Activated T-helper 9 cell treated with anti-CD3 and anti-CD28 coated beads, Interleukin-2, amount 50 U/mL, for 16 hours (primary cell): ENCODE measurements around the gene ZDHHC12.
A peak's percentile ranks its signal among the peaks of the same experiment; 100 is the strongest.

Experiments
- DNase-seq: peaks from one replicate; pipeline ENCODE4 v3.0.0-alpha.2; 2020; ENCODE audit warnings: low read depth

ZDHHC12 gene

GRCh38 chr9:128723866-128724743, at the start of gene ZDHHC12:
TSS of gene ZDHHC12 (minus strand) at chr9:128724127. CDS start at chr9:128724093, 34 bp downstream.
- DNase-seq = peak; percentile 99

- DNase-seq = no peak
These were observed 49.1 kb upstream of the ZDHHC12 start for GRCh38 chr9:128773049-128773448.

GRCh38 chr9:128771745-128772519, 48.0 kb upstream of the ZDHHC12 start, which contains the start of gene ZER1:
TSS of gene ZER1 (minus strand) at chr9:128771927. CDS start at chr9:128755565, 16,362 bp downstream.
- peak; percentile 91 for DNase-seq

GRCh38 chr9:128771094-128771721, 47.3 kb upstream of the ZDHHC12 start:
- no peak for DNase-seq

- no peak for DNase-seq
These were observed 46.5 kb upstream of the ZDHHC12 start for GRCh38 chr9:128770286-128771030.

- DNase-seq = no peak
These were observed 44.7 kb upstream of the ZDHHC12 start for GRCh38 chr9:128768606-128769005.

- DNase-seq = no peak
These were observed 41.6 kb upstream of the ZDHHC12 start for GRCh38 chr9:128765499-128765898.

- DNase-seq = no peak
These were observed 40.4 kb upstream of the ZDHHC12 start for GRCh38 chr9:128764361-128764760.

- no peak for DNase-seq
These were observed 38.9 kb upstream of the ZDHHC12 start for GRCh38 chr9:128762671-128763449.

GRCh38 chr9:128757602-128758001, 33.7 kb upstream of the ZDHHC12 start:
- no peak for DNase-seq

GRCh38 chr9:128753627-128754026, 29.7 kb upstream of the ZDHHC12 start:
- no peak for DNase-seq

GRCh38 chr9:128750926-128751595, 27.1 kb upstream of the ZDHHC12 start:
- DNase-seq = no peak

- no peak for DNase-seq
These were observed 23.3 kb upstream of the ZDHHC12 start for GRCh38 chr9:128747241-128747640.

GRCh38 chr9:128743421-128743820, 19.5 kb upstream of the ZDHHC12 start:
- DNase-seq = no peak

GRCh38 chr9:128742401-128742800, 18.5 kb upstream of the ZDHHC12 start:
- DNase-seq = no peak

GRCh38 chr9:128735373-128735772, 11.4 kb upstream of the ZDHHC12 start:
- DNase-seq = no peak

GRCh38 chr9:128733256-128733655, 9.3 kb upstream of the ZDHHC12 start:
- no peak for DNase-seq

GRCh38 chr9:128732576-128732975, 8.6 kb upstream of the ZDHHC12 start:
- DNase-seq = no peak

- DNase-seq = no peak
These were observed 7.8 kb upstream of the ZDHHC12 start for GRCh38 chr9:128731691-128732090.

GRCh38 chr9:128731093-128731492, 7.2 kb upstream of the ZDHHC12 start:
- no peak for DNase-seq
